CD14-positive monocyte (primary cell): ENCODE measurements around the gene SH3RF3. TPM values are rescaled to one million over a fixed set of nuclear protein-coding genes. Genes with fewer than 3 reads are reported as not detected.

Experiments
- DNase-seq, 3 donors: peaks; one replicate each; pipeline ENCODE4 v3.0.0-alpha.2; 2011 to 2022
- H2AFZ ChIP-seq: 2 replicates; pipeline ENCODE4 v1.6.0; 2012; ENCODE audit warnings: mild to moderate bottlenecking, low read depth, low read length, inconsistent platforms; ENCODE audit not compliant: insufficient read depth, poor library complexity, severe bottlenecking
- H3K27ac ChIP-seq, 2 donors: 1 replicate in 1 of 2; 2 replicates in 1 of 2; pipeline ENCODE4 v1.5.1; 2012 to 2013; ENCODE audit warnings: low read length in 2 of 2, control low read depth in 1 of 2, inconsistent platforms in 1 of 2, low read depth in 1 of 2, mild to moderate bottlenecking in 1 of 2
- H3K27me3 ChIP-seq, 2 donors: one replicate each; pipeline versions ENCODE4 v1.6.0 to v1.6.1; 2011 to 2013; ENCODE audit warnings: low read length in 2 of 2; ENCODE audit not compliant: control insufficient read depth in 2 of 2, insufficient read depth in 2 of 2
- H3K36me3 ChIP-seq, 2 donors: replicated peaks in 1 of 2; 1 replicate in 1 of 2; 2 replicates in 1 of 2; pipeline versions ENCODE4 v1.5.1 to v1.6.1; 2012 to 2013; ENCODE audit warnings: low read length in 2 of 2, control low read depth in 1 of 2, inconsistent platforms in 1 of 2, mild to moderate bottlenecking in 1 of 2; ENCODE audit not compliant: insufficient read depth in 2 of 2, control insufficient read depth in 1 of 2
- H3K4me1 ChIP-seq, 2 donors: 1 replicate in 1 of 2; 2 replicates in 1 of 2; pipeline versions ENCODE4 v1.5.1 to v1.6.1; 2012 to 2013; ENCODE audit warnings: low read length in 2 of 2, control low read depth in 1 of 2, inconsistent platforms in 1 of 2, mild to moderate bottlenecking in 1 of 2, moderate library complexity in 1 of 2; ENCODE audit not compliant: insufficient read depth in 2 of 2, control insufficient read depth in 1 of 2
- H3K4me2 ChIP-seq: replicated peaks from 2 replicates; pipeline ENCODE3; 2012; ENCODE audit warnings: low read length, moderate library complexity, mild to moderate bottlenecking; ENCODE audit not compliant: poor library complexity, severe bottlenecking; ENCODE audit errors: extremely low read depth
- H3K4me3 ChIP-seq, 3 experiments: fragments of 200-600 bp in 1 of 3; sonication (generic) in 1 of 3; replicated peaks in 1 of 3; 1 replicate in 2 of 3; 2 replicates in 1 of 3; pipeline ENCODE4 v1.5.1; 2011 to 2013; ENCODE audit warnings: low read length in 3 of 3, mild to moderate bottlenecking in 3 of 3, control low read depth in 2 of 3, low read depth in 2 of 3, inconsistent platforms in 1 of 3, moderate library complexity in 1 of 3
- H3K79me2 ChIP-seq: 2 replicates; pipeline ENCODE4 v1.6.0; 2012; ENCODE audit warnings: mild to moderate bottlenecking, control low read depth, inconsistent platforms, low read length, moderate library complexity; ENCODE audit not compliant: insufficient read depth
- H3K9ac ChIP-seq: 2 replicates; pipeline ENCODE4 v1.6.0; 2017; ENCODE audit warnings: low read length, mild to moderate bottlenecking; ENCODE audit not compliant: insufficient read depth, poor library complexity, severe bottlenecking
- H3K9me3 ChIP-seq, 2 donors: replicated peaks in 1 of 2; 1 replicate in 1 of 2; 2 replicates in 1 of 2; pipeline versions ENCODE4 v1.5.1 to v1.6.1; 2012 to 2013; ENCODE audit warnings: low read length in 2 of 2, control low read depth in 1 of 2; ENCODE audit not compliant: control insufficient read depth in 1 of 2, insufficient read depth in 1 of 2
- H4K20me1 ChIP-seq: 2 replicates; pipeline ENCODE4 v1.6.0; 2012; ENCODE audit warnings: mild to moderate bottlenecking, low read length, control low read depth, moderate library complexity; ENCODE audit not compliant: insufficient read depth
- H3K27ac Mint-ChIP-seq, 7 donors: one replicate each; pipeline ENCODE4 v1.8.0; 2020; ENCODE audit warnings: mild to moderate bottlenecking in 7 of 7, mixed read lengths in 7 of 7, moderate library complexity in 6 of 7, inconsistent platforms in 2 of 7
- H3K27me3 Mint-ChIP-seq, 3 donors: one replicate each; pipeline ENCODE4 v1.8.0; 2021 to 2022; ENCODE audit warnings: low read depth in 3 of 3, mild to moderate bottlenecking in 3 of 3, mixed read lengths in 3 of 3, moderate library complexity in 3 of 3, inconsistent platforms in 1 of 3
- H3K36me3 Mint-ChIP-seq, 2 donors: one replicate each; pipeline ENCODE4 v1.8.0; 2020; ENCODE audit warnings: mixed read lengths in 2 of 2, inconsistent platforms in 1 of 2, mild to moderate bottlenecking in 1 of 2
- H3K4me1 Mint-ChIP-seq: one replicate; pipeline ENCODE4 v1.8.0; 2020; ENCODE audit warnings: mild to moderate bottlenecking, mixed read lengths
- H3K4me3 Mint-ChIP-seq, 2 donors: one replicate each; pipeline ENCODE4 v1.8.0; 2020; ENCODE audit warnings: mild to moderate bottlenecking in 2 of 2, mixed read lengths in 2 of 2, moderate library complexity in 1 of 2
- H3K9me3 Mint-ChIP-seq, 7 donors: one replicate each; pipeline ENCODE4 v1.8.0; 2020 to 2022; ENCODE audit warnings: mixed read lengths in 7 of 7, mild to moderate bottlenecking in 6 of 7, moderate library complexity in 6 of 7, inconsistent platforms in 2 of 7
- CTCF ChIP-seq: fragments of 200-600 bp; IDR thresholded peaks from one replicate; pipeline ENCODE4 v1.8.0; 2022; ENCODE audit warnings: antibody characterized with exemption, mild to moderate bottlenecking
- WGBS: methylation state at CpG from one replicate; pipeline ENCODE4 v1.1.5; 2013; ENCODE audit warnings: missing lambda C conversion rate; ENCODE audit not compliant: insufficient coverage; 5-methylcytosine and 5-hydroxymethylcytosine counted together
- intact Hi-C, 2 donors: fragments of 100-400 bp; cut with micrococcal nuclease; formaldehyde crosslinking; loops; one replicate each; pipeline versions ENCODE4 v1.15.0 to v1.15.1; 2023
- polyA plus RNA-seq, 3 donors: library from polyadenylated mRNA; depleted of rRNA in 1 of 3; unstranded in 2 of 3; stranded (reverse) in 1 of 3; fragments of 300-500 nt in 2 of 3; fragments of >200 nt in 1 of 3; fragmentation: Illumina TruSeq in 2 of 3; gene quantifications; 1 replicate in 2 of 3; 2 replicates in 1 of 3; pipeline ENCODE4 v1.2.3, GENCODE V29; 2012 to 2021

The SH3RF3 gene
- polyA plus RNA-seq, 3 donors = 0.25 to 0.75 (median 0.34) TPM

GRCh38 chr2:109233643-109234042, 104.6 kb downstream of the SH3RF3 start:
- no peak overlapping the region for H3K4me3 Mint-ChIP-seq
- Histone ChIP-seq H3K4me3 (no peak overlapping the region), H3K27me3 (no peaks in the 10 kb centered on the region), H3K4me2 (no peak overlapping the region), H3K27ac (no peak overlapping the region), H3K9ac (no peak overlapping the region), H4K20me1 (no peaks in the 10 kb centered on the region), H3K36me3 (no peaks in the 10 kb centered on the region), H3K79me2 (no peaks in the 10 kb centered on the region), H2AFZ (no peak overlapping the region), H3K4me1 (peaks cover 56 to 79% of the 10 kb centered on the region in 2 donors), H3K9me3 (no peaks in the 10 kb centered on the region)
- H3K36me3 Mint-ChIP-seq = peaks cover 6 to 13% of the 10 kb centered on the region in 2 donors
- no peak for DNase-seq
- H3K27ac Mint-ChIP-seq = no peak overlapping the region
- intact Hi-C loops = no loop called here
- no peak for TF ChIP-seq CTCF
- H3K9me3 Mint-ChIP-seq = peaks cover 0 to 3% (median 0%) of the 10 kb centered on the region in 7 donors
- WGBS = 83% methylated on average over 1 of the region's 4 CpGs
- H3K27me3 Mint-ChIP-seq = no peaks in the 10 kb centered on the region
- H3K4me1 Mint-ChIP-seq = peaks cover 76% of the 10 kb centered on the region

GRCh38 chr2:109234355-109234754, 105.3 kb downstream of the SH3RF3 start:
- no peaks in the 10 kb centered on the region for H3K36me3 ChIP-seq

More at GRCh38 chr2:109234355-109234754, 105.3 kb downstream of the SH3RF3 start:
- no peak for DNase-seq
- no peaks in the 10 kb centered on the region for H3K27me3 Mint-ChIP-seq
- no peaks in the 10 kb centered on the region for H3K9me3 ChIP-seq
- H4K20me1 ChIP-seq = no peaks in the 10 kb centered on the region
- H3K79me2 ChIP-seq = peaks cover 2% of the 10 kb centered on the region
- H3K4me2 ChIP-seq = no peak overlapping the region
- H3K27me3 ChIP-seq = no peaks in the 10 kb centered on the region
- H3K9me3 Mint-ChIP-seq = peaks cover 0 to 3% (median 0%) of the 10 kb centered on the region in 7 donors
- 94% methylated on average over 3 of the region's 4 CpGs for WGBS
- no peak overlapping the region for H3K4me3 Mint-ChIP-seq
- H3K9ac ChIP-seq = no peak overlapping the region
- intact Hi-C loops = no loop called here
- peaks cover 56 to 79% of the 10 kb centered on the region in 2 donors for H3K4me1 ChIP-seq
- no peak for TF ChIP-seq CTCF
- H2AFZ ChIP-seq = no peak overlapping the region
- H3K4me3 ChIP-seq = no peak overlapping the region
- peak overlapping the region in 1 of 7 donors; percentile 37 for H3K27ac Mint-ChIP-seq
- H3K36me3 Mint-ChIP-seq = peaks cover 7 to 13% of the 10 kb centered on the region in 2 donors
- no peak overlapping the region for H3K27ac ChIP-seq
- H3K4me1 Mint-ChIP-seq = peaks cover 76% of the 10 kb centered on the region
